ENCODE measurements around the gene BABAM2.

- TF ChIP-seq CTCF (IDR thresholded peaks at IDR 0.05) (no peak), POLR2AphosphoS5 (IDR thresholded peaks at IDR 0.05) (no peak)
These were observed 183.6 kb downstream of the BABAM2 start for GRCh38 chr2:28074137-28074536.

Data from transverse colon (tissue), 4 donors.